Ovary (tissue), 9 donors: Measurements from ENCODE around the gene LARGE1. TPM values are rescaled to one million over a fixed set of nuclear protein-coding genes. Genes with fewer than 3 reads are reported as not detected.
"Not testable (repeated sequence)": the region's sequence is repeated elsewhere in the genome, so short reads cannot be mapped to it uniquely, and the experiment has no call there.

Source experiments
- DNase-seq, 5 donors: peaks; one replicate each; pipeline ENCODE4 v3.0.0-alpha.2; 2019 to 2020
- H3K27ac ChIP-seq, 2 donors: fragments of 200-600 bp; one replicate each; pipeline versions ENCODE4 v1.5.1 to v1.8.0; 2019 to 2022
- H3K27me3 ChIP-seq: fragments of 200-600 bp; one replicate; pipeline ENCODE4 v1.8.0; 2022
- H3K36me3 ChIP-seq: fragments of 200-600 bp; sonication (generic); one replicate; pipeline ENCODE4 v1.5.1; 2019
- H3K4me1 ChIP-seq: one replicate; pipeline ENCODE4 v1.8.1; 2013; ENCODE audit warnings: mild to moderate bottlenecking, moderate library complexity; ENCODE audit not compliant: insufficient read depth
- H3K4me3 ChIP-seq: fragments of 200-600 bp; sonication (generic); one replicate; pipeline ENCODE4 v1.5.1; 2017
- H3K9me3 ChIP-seq, 2 donors: fragments of 200-600 bp in 1 of 2; sonication (generic) in 1 of 2; one replicate each; pipeline versions ENCODE4 v1.5.1 to v1.8.1; 2013 to 2019; ENCODE audit warnings: mild to moderate bottlenecking in 1 of 2, moderate library complexity in 1 of 2
- EP300 ChIP-seq: sonication (generic); formaldehyde crosslinking; IDR thresholded peaks from one replicate; pipeline ENCODE4 v1.6.1; 2017; ENCODE audit warnings: antibody characterized with exemption
- POLR2A ChIP-seq: fragments of 450-650 bp; IDR thresholded peaks from one replicate; pipeline ENCODE4 v1.6.1; 2017; ENCODE audit warnings: antibody characterized with exemption, mild to moderate bottlenecking, moderate library complexity
- WGBS, 3 donors: extraction: QIAGEN DNeasy Blood & Tissue Kit in 1 of 3; methylation state at CpG; one replicate each; pipeline versions ENCODE4 v1.1.5 to v1.1.7; 2013 to 2017; 5-methylcytosine and 5-hydroxymethylcytosine counted together
- intact Hi-C, 4 donors: fragments of 100-400 bp; cut with DNase I; formaldehyde crosslinking; loops; one replicate each; pipeline versions ENCODE4 v1.11.0 to v1.15.1; 2022 to 2023
- polyA plus RNA-seq, 2 donors: library from polyadenylated mRNA; stranded (reverse); fragments of 200-250 nt in 1 of 2; fragments of 350-450 nt in 1 of 2; fragmentation: Illumina TruSeq in 1 of 2; extraction: RNeasy Lipid Tissue Mini Kit (QIAGEN cat#74804) in 1 of 2; gene quantifications; one replicate each; pipeline ENCODE4 v1.2.3, GENCODE V29; 2013 to 2014
- total RNA-seq, 7 donors: library from RNA; depleted of rRNA in 2 of 7; stranded (reverse); fragments of >200 nt in 2 of 7; fragmentation: NEBNext Ultra II Directional in 3 of 7; extraction: Animal tissue kit (Norgen Biotek cat#: 25700) in 3 of 7; gene quantifications; one replicate each; pipeline versions ENCODE4 v1.1.0 to v1.2.4, GENCODE V29; 2016 to 2023
- TF ChIP-seq, protein P1 (sequence below), 3 donors: fragments of 450-650 bp in 2 of 3; fragments of 200-600 bp in 1 of 3; IDR thresholded peaks; one replicate each; pipeline versions ENCODE4 v1.5.1 to v1.8.0; 2016 to 2022; ENCODE audit warnings: antibody characterized with exemption in 3 of 3, mild to moderate bottlenecking in 1 of 3
- donor health status: DM: no; HTN: no; CAD: no; lungs with moderate emphysema.
- donor health status: DM: no; HTN: no; CAD: no.
- donor health status: Bipolar disorder and iron deficiency.
- donor health status: DM: yes; HTN: yes; CAD: no.
- donor health status: DM: no; HTN: no; CAD: no.
- donor health status: DM: yes; HTN: yes; CAD: no.

LARGE1 gene
- total and polyA plus RNA-seq, 9 donors = 13.4 to 67.6 (median 36.8) TPM

DNA sequence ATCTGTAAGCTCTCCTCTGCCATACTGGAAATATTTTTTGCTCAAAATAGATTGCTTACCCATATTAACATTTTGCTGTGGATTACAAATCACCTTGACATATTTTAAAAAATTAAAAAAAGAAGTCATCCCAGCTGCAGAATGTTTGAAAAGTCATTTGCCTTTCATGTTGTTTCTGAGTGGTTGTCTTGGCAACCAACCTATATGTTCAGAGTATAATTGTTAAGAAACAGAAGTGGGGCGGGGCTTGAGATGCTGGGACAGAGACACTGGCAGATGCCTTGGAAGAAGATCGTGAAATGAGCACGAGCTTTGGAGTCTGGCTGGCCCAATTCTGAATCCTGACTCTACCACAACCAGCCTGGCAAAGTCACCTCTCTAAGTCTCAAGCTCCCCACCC, 348.2 kb downstream of the LARGE1 start:
- Histone ChIP-seq H3K27me3 (no peaks in the 10 kb centered on the region), H3K4me3 (no peak overlapping the region), H3K9me3 (no peaks in the 10 kb centered on the region), H3K36me3 (no peaks in the 10 kb centered on the region), H3K27ac (no peak overlapping the region), H3K4me1 (no peaks in the 10 kb centered on the region)
- DNase-seq = no peak
- intact Hi-C loops = loop anchor here in 2 of 4 donors (10.0 kb wide), 2 partner anchors 47 to 267 kb away; no protein-coding TSS in a partner anchor
- TF ChIP-seq POLR2A = no peak
- no peak for TF ChIP-seq EP300
- TF ChIP-seq, protein P1, sequence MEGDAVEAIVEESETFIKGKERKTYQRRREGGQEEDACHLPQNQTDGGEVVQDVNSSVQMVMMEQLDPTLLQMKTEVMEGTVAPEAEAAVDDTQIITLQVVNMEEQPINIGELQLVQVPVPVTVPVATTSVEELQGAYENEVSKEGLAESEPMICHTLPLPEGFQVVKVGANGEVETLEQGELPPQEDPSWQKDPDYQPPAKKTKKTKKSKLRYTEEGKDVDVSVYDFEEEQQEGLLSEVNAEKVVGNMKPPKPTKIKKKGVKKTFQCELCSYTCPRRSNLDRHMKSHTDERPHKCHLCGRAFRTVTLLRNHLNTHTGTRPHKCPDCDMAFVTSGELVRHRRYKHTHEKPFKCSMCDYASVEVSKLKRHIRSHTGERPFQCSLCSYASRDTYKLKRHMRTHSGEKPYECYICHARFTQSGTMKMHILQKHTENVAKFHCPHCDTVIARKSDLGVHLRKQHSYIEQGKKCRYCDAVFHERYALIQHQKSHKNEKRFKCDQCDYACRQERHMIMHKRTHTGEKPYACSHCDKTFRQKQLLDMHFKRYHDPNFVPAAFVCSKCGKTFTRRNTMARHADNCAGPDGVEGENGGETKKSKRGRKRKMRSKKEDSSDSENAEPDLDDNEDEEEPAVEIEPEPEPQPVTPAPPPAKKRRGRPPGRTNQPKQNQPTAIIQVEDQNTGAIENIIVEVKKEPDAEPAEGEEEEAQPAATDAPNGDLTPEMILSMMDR (IDR thresholded peaks at IDR 0.05) = no peak
- WGBS, 3 donors = 91 to 92% (median 92%) methylated on average over 3 of the region's 3 CpGs

DNA sequence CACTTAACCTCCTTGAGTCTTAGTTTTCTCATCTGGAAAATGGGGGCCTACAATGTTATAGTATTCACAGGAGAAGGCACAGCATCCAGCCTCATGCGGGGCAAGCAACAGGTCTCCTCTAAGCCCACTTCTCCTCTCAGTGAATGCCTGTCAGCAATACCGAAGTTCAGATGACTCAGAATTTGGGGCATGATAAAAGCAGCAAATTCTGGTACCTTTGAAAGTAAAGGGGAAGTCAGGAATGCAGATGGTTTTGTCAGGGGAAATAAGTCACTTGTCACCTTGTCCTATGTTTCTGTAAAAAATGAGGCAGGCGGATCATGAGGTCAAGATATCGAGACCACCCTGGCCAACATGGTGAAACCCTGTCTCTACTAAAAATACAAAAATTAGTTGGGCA, 350.2 kb downstream of the LARGE1 start:
- Histone ChIP-seq H3K27me3 (no peaks in the 10 kb centered on the region), H3K27ac (no peak overlapping the region), H3K4me1 (no peaks in the 10 kb centered on the region), H3K4me3 (no peak overlapping the region), H3K36me3 (no peaks in the 10 kb centered on the region), H3K9me3 (no peaks in the 10 kb centered on the region)
- WGBS, 3 donors = 89 to 92% (median 90%) methylated on average over 4 of the region's 4 CpGs
- TF ChIP-seq POLR2A (no peak), EP300 (no peak)
- TF ChIP-seq, protein P1 (IDR thresholded peaks at IDR 0.05) = no peak
- intact Hi-C loops = loop anchor here in 2 of 4 donors (10.0 kb wide), 2 partner anchors 45 to 265 kb away; no protein-coding TSS in a partner anchor
- no peak for DNase-seq

DNA sequence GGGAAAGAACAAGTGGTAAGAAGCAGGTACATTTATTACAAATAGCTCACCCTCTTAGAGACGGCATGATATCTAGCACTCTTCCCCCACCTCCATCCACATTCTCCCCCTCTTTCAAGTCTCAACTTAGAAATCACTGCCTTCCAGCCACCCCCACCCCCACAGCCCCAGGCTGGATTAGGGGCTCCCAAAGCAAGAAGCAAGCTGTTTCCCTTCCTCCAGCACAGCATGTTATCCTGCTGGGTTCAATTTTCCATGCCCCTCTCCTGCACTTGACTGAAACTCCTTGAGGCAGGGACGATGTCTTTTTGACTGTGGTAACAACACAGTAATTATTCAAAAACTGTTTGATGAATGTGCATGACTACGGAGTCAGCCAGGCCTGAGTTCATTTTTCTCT, 350.7 kb downstream of the LARGE1 start:
- H3K4me3 ChIP-seq = no peak overlapping the region
- TF ChIP-seq, protein P1 (IDR thresholded peaks at IDR 0.05) = no peak
- TF ChIP-seq EP300 = no peak
- TF ChIP-seq POLR2A = no peak
- intact Hi-C loops = no loop called here
- DNase-seq = no peak
- H3K36me3 ChIP-seq = no peaks in the 10 kb centered on the region
- no peaks in the 10 kb centered on the region for H3K9me3 ChIP-seq
- H3K4me1 ChIP-seq = no peaks in the 10 kb centered on the region
- H3K27ac ChIP-seq = no peak overlapping the region
- H3K27me3 ChIP-seq = no peaks in the 10 kb centered on the region
- 40 to 44% (median 42%) methylated on average over 3 of the region's 3 CpGs for WGBS, 3 donors

DNA sequence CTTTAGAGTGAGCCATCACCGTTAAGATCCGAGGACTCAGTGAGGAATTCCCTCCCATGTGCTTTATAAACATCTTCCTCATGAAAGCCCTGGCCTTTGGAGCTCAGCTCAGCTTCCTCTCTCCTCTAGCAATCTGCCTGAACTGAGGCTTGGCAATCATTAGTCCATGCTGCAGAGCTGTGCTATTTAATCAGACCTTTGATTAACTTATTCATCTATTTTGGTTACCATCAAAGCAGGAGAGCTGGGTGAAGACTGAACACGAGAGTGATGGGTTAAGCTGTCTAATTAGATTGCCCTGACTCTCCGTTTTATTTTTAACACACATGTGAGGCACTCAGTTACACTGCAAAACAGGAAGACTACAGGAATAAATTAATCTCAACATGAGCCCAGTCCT, 351.3 kb downstream of the LARGE1 start:
- no peak for TF ChIP-seq POLR2A
- TF ChIP-seq, protein P1 (IDR thresholded peaks at IDR 0.05) = no peak
- TF ChIP-seq EP300 = no peak
- intact Hi-C loops = no loop called here
- 24 to 34% (median 27%) methylated on average over 4 of the region's 4 CpGs for WGBS, 3 donors

DNA sequence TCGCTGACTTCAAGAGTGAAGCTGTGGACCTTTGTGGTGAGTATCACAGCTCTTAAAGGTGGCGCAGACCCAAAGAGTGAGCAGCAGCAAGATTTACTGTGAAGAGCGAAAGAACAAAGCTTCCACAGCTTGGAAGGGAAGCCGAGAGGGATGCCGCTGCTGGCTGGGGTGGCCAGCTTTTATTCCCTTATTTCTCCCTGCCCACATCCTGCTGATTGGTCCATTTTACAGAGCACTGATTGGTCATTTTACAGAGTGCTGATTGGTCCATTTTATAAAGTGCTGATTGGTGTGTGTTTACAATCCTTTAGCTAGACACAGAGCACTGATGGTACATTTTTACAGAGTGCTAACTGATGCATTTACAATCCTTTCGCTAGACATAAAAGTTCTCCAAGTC, 353.8 kb downstream of the LARGE1 start:
- H3K36me3 ChIP-seq, H3K9me3 ChIP-seq, intact Hi-C loops, DNase-seq, H3K27me3 ChIP-seq, H3K4me1 ChIP-seq, H3K27ac ChIP-seq, H3K4me3 ChIP-seq: not testable (repeated sequence)
- WGBS, 3 donors = 93 to 96% (median 93%) methylated on average over 6 of the region's 6 CpGs

More for the DNA sequence above, 351.3 kb downstream of the LARGE1 start:
- H3K9me3 ChIP-seq = no peaks in the 10 kb centered on the region
- H3K36me3 ChIP-seq = no peaks in the 10 kb centered on the region
- H3K4me3 ChIP-seq = no peak overlapping the region
- no peak overlapping the region for H3K27ac ChIP-seq
- no peak for DNase-seq
- H3K4me1 ChIP-seq = no peaks in the 10 kb centered on the region
- H3K27me3 ChIP-seq = no peaks in the 10 kb centered on the region
